ENCODE measurements around the gene GADD45A.

GADD45A gene

DNA sequence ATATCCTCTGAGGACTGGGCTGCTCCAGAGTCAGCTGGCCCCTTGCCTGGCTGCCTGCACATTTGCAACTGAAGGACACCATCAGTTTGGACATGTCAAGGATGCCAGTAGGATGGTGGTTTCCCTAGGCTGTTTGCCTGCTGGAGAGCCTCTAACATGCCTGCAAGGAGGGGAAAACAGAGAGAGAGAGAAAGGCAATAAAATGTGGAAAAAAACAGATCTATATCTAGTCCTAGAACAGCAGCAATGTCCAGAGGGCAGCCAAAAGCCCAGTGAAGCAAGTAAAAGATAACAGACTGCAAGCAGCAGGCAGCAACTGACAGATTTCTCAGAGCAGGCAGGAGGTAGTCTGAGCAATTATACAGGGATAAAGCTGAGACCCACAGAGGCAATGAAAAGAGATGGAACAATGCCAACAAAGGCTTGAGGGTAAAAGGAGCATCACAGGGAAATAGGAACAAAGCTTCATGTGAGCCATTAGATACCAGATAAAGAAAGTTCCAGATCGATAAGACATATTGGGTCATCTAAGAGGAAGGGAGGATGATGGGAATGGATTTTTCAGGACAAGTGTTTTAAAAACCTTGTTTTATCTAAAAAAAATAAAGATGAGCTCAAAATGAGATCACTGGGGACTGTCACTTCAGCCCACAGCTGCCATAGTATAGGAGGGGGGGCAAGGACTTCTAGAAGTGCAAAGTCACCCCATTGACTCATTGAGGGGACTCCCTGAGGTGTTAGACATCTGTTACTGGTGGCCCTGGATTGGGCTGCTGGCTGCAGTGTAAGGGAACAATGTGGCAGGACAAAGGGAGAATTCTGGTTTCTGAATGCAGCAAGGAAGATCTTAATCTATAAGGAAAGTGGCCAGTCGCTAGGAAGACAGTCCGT is 38.6 kb upstream of the GADD45A start:
- peak overlapping the region; percentile 96 for H3K27ac ChIP-seq
- TF ChIP-seq, protein P1, sequence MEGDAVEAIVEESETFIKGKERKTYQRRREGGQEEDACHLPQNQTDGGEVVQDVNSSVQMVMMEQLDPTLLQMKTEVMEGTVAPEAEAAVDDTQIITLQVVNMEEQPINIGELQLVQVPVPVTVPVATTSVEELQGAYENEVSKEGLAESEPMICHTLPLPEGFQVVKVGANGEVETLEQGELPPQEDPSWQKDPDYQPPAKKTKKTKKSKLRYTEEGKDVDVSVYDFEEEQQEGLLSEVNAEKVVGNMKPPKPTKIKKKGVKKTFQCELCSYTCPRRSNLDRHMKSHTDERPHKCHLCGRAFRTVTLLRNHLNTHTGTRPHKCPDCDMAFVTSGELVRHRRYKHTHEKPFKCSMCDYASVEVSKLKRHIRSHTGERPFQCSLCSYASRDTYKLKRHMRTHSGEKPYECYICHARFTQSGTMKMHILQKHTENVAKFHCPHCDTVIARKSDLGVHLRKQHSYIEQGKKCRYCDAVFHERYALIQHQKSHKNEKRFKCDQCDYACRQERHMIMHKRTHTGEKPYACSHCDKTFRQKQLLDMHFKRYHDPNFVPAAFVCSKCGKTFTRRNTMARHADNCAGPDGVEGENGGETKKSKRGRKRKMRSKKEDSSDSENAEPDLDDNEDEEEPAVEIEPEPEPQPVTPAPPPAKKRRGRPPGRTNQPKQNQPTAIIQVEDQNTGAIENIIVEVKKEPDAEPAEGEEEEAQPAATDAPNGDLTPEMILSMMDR (IDR thresholded peaks at IDR 0.05): no peak

GRCh38 chr1:67647036-67647798 is 37.8 kb upstream of the GADD45A start:
- H3K27ac ChIP-seq: peak overlapping the region; percentile 96
- TF ChIP-seq, protein P1 (IDR thresholded peaks at IDR 0.05): no peak
- TF ChIP-seq ZFX (IDR thresholded peaks at IDR 0.05; ENCODE audit: borderline replicate concordance): no peak

GRCh38 chr1:67647814-67648358 is 37.1 kb upstream of the GADD45A start:
- TF ChIP-seq ZFX (IDR thresholded peaks at IDR 0.05; ENCODE audit: borderline replicate concordance): no peak
- TF ChIP-seq, protein P1 (IDR thresholded peaks at IDR 0.05): no peak
- peak overlapping the region; percentile 96 for H3K27ac ChIP-seq

GRCh38 chr1:67648582-67649326 is 36.2 kb upstream of the GADD45A start:
- H3K27ac ChIP-seq: no peak overlapping the region
- TF ChIP-seq ZFX (IDR thresholded peaks at IDR 0.05; ENCODE audit: borderline replicate concordance): no peak
- TF ChIP-seq, protein P1 (IDR thresholded peaks at IDR 0.05): no peak

DNA sequence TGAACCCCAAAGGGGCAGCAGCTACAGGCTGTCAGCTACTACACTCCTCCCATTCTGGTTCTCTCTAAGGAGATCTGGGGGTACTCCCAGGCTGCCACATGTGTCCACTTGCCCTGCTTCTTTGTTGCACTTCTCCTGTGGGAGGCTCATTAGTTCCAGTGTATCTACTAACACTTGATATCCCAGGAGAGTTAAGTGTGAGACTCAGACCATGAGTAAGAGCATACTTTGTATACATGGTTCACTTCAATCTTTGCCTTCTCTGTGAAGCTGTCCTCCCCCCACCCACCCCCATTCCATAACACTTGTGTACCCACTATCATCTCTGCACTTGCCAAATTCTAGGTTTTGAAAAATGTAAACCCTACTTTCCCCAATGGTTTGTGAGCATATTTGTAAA is 34.9 kb upstream of the GADD45A start:
- TF ChIP-seq ZFX (IDR thresholded peaks at IDR 0.05; ENCODE audit: borderline replicate concordance): no peak
- TF ChIP-seq, protein P1 (IDR thresholded peaks at IDR 0.05): no peak
- H3K27ac ChIP-seq: no peak overlapping the region

- H3K27ac ChIP-seq: no peak overlapping the region
- no peak for TF ChIP-seq ZFX (IDR thresholded peaks at IDR 0.05; ENCODE audit: borderline replicate concordance)
- TF ChIP-seq, protein P1 (IDR thresholded peaks at IDR 0.05): no peak
Observed at GRCh38 chr1:67651031-67651430, 34.0 kb upstream of the GADD45A start.
